Naive thymus-derived CD4-positive, alpha-beta T cell (primary cell): ENCODE data around the gene DCXR. TPM values are rescaled to one million over a fixed set of nuclear protein-coding genes. Genes with fewer than 3 reads are reported as not detected.

Source experiments
- ATAC-seq: fragments of 150-1000 bp; cut with Tn5 transposase; 2 replicates; pipeline ENCODE4 v1.10.0; 2021; ENCODE audit warnings: mild to moderate bottlenecking, moderate library complexity
- CTCF ChIA-PET: fragments of 350-600 bp; sonication (Branson Sonifier 250); formaldehyde crosslinking; loops from one replicate; lab custom pipeline; 2021; ENCODE audit warnings: antibody characterized with exemption; lab: Charles Lee
- POLR2A ChIA-PET: fragments of 350-600 bp; sonication (Branson Sonifier 250); formaldehyde crosslinking; loops from one replicate; lab custom pipeline; 2021; ENCODE audit warnings: antibody characterized with exemption, inconsistent platforms; lab: Charles Lee
- DNase-seq, 9 donors: peaks; one replicate each; pipeline versions ENCODE4 v3.0.0 to v3.0.0-alpha.2; 2020 to 2022; ENCODE audit warnings: mixed read lengths in 1 of 9
- H3K27ac ChIP-seq: one replicate; pipeline ENCODE4 v1.7.0; 2013; ENCODE audit warnings: mild to moderate bottlenecking, low read depth, low read length, moderate library complexity
- H3K27me3 ChIP-seq, 2 donors: one replicate each; pipeline ENCODE4 v1.7.0; 2013; ENCODE audit warnings: low read length in 2 of 2, mild to moderate bottlenecking in 2 of 2, moderate library complexity in 2 of 2; ENCODE audit not compliant: control insufficient read depth in 2 of 2, insufficient read depth in 2 of 2
- H3K36me3 ChIP-seq, 3 experiments: 1 replicate in 2 of 3; 2 replicates in 1 of 3; pipeline ENCODE4 v1.7.0; 2013; ENCODE audit warnings: low read length in 3 of 3, mild to moderate bottlenecking in 3 of 3, moderate library complexity in 1 of 3; ENCODE audit not compliant: insufficient read depth in 3 of 3, control insufficient read depth in 2 of 3
- H3K4me1 ChIP-seq, 2 donors: one replicate each; pipeline ENCODE4 v1.7.0; 2013; ENCODE audit warnings: low read length in 2 of 2, mild to moderate bottlenecking in 2 of 2, moderate library complexity in 1 of 2; ENCODE audit not compliant: control insufficient read depth in 2 of 2, insufficient read depth in 2 of 2
- H3K4me3 ChIP-seq: 2 replicates; pipeline ENCODE4 v1.7.0; 2013; ENCODE audit warnings: mild to moderate bottlenecking, low read length
- H3K9me3 ChIP-seq, 3 experiments: 1 replicate in 2 of 3; 2 replicates in 1 of 3; pipeline ENCODE4 v1.7.0; 2013; ENCODE audit warnings: low read length in 3 of 3; ENCODE audit not compliant: control insufficient read depth in 2 of 3
- H3K27ac Mint-ChIP-seq, 9 donors: one replicate each; pipeline ENCODE4 v1.8.0; 2020 to 2022; ENCODE audit warnings: mixed read lengths in 9 of 9, mild to moderate bottlenecking in 8 of 9, moderate library complexity in 5 of 9, inconsistent platforms in 2 of 9
- H3K27me3 Mint-ChIP-seq, 5 donors: one replicate each; pipeline ENCODE4 v1.8.0; 2021 to 2022; ENCODE audit warnings: mixed read lengths in 5 of 5, mild to moderate bottlenecking in 1 of 5
- H3K36me3 Mint-ChIP-seq, 5 donors: one replicate each; pipeline ENCODE4 v1.8.0; 2020 to 2022; ENCODE audit warnings: mixed read lengths in 5 of 5, mild to moderate bottlenecking in 3 of 5, inconsistent platforms in 1 of 5
- H3K4me1 Mint-ChIP-seq, 7 donors: one replicate each; pipeline ENCODE4 v1.8.0; 2020 to 2022; ENCODE audit warnings: mixed read lengths in 7 of 7, mild to moderate bottlenecking in 3 of 7, inconsistent platforms in 1 of 7
- H3K4me3 Mint-ChIP-seq, 10 donors: one replicate each; pipeline ENCODE4 v1.8.0; 2020 to 2022; ENCODE audit warnings: mild to moderate bottlenecking in 10 of 10, mixed read lengths in 10 of 10, moderate library complexity in 6 of 10, inconsistent platforms in 2 of 10
- H3K9me3 Mint-ChIP-seq, 11 donors: one replicate each; pipeline ENCODE4 v1.8.0; 2020 to 2022; ENCODE audit warnings: mixed read lengths in 11 of 11, mild to moderate bottlenecking in 4 of 11, inconsistent platforms in 1 of 11, moderate library complexity in 1 of 11
- intact Hi-C, 2 donors: fragments of 100-400 bp; cut with micrococcal nuclease; formaldehyde crosslinking; loops; one replicate each; pipeline ENCODE4 v1.15.1; 2023
- polyA plus RNA-seq, 2 donors: library from polyadenylated mRNA; unstranded; fragments of 300-500 nt; fragmentation: Illumina TruSeq; gene quantifications; one replicate each; pipeline ENCODE4 v1.2.3, GENCODE V29; 2021
- total RNA-seq, 6 experiments: library from RNA in 5 of 6; stranded (reverse) in 5 of 6; gene quantifications; 1 replicate in 5 of 6; 2 replicates in 1 of 6; pipeline ENCODE4 v1.2.3 and lab custom pipeline; 2021 to 2026

The DCXR gene
- total and polyA plus RNA-seq, 7 experiments from 2014 or later, result 63.0 to 228 (median 98.4) TPM

GRCh38 chr17:82072827-82073226, 35.3 kb upstream of the DCXR start:
- DNase-seq (no peak), ATAC-seq (no peak)
- ChIA-PET CTCF (no interaction called here), POLR2A (interaction anchor here (0.7 kb wide), 1 partner anchor 21 kb away, joined by 4 read pairs; no protein-coding TSS in a partner anchor)
- Mint-ChIP-seq H3K9me3 (no peaks in the 10 kb centered on the region), H3K27ac (no peak overlapping the region), H3K4me1 (no peaks in the 10 kb centered on the region), H3K4me3 (no peak overlapping the region), H3K27me3 (peaks cover 0 to 7% (median 0%) of the 10 kb centered on the region in 5 donors), H3K36me3 (no peaks in the 10 kb centered on the region)
- Histone ChIP-seq H3K4me3 (no peak overlapping the region), H3K27ac (no peak overlapping the region), H3K9me3 (no peaks in the 10 kb centered on the region), H3K4me1 (no peaks in the 10 kb centered on the region), H3K27me3 (no peaks in the 10 kb centered on the region), H3K36me3 (no peaks in the 10 kb centered on the region)
- intact Hi-C loops, result no loop called here

DNA sequence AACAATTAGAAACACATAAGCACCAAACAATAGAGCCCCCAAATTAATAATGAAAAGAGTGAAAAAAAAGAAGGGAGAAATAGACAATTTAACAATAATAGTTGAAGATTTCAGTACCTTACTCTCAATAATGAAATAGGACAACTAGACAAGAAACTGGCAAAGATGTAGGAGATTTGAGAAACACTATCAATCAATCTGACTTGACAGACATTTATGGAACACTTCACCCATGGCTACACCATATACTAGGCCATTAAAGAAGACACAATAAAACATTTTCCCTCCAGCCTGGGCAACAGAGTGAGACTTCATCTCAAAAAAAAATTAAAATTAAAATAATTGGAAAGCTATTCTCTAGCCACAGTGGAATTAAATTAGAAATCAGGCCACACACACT, 33.1 kb upstream of the DCXR start:
- Mint-ChIP-seq H3K9me3 (no peaks in the 10 kb centered on the region), H3K4me3 (no peak overlapping the region), H3K36me3 (no peaks in the 10 kb centered on the region), H3K27ac (peak overlapping the region in 2 of 9 donors; percentile 17 to 51), H3K27me3 (peaks cover 0 to 7% (median 0%) of the 10 kb centered on the region in 5 donors), H3K4me1 (peaks cover 0 to 12% (median 5%) of the 10 kb centered on the region in 7 donors)
- POLR2A ChIA-PET, result interaction anchor here (0.7 kb wide), 1 partner anchor 27 kb away, joined by 4 read pairs; no protein-coding TSS in a partner anchor
- Histone ChIP-seq H3K27ac (no peak overlapping the region), H3K4me3 (no peak overlapping the region), H3K4me1 (peaks cover 8% of the 10 kb centered on the region in 2 donors), H3K27me3 (no peaks in the 10 kb centered on the region), H3K36me3 (no peaks in the 10 kb centered on the region), H3K9me3 (no peaks in the 10 kb centered on the region)
- intact Hi-C loops, result no loop called here
- DNase-seq (no peak), ATAC-seq (no peak)
- CTCF ChIA-PET, result no interaction called here

- ATAC-seq, result peak; percentile 95
- Mint-ChIP-seq H3K36me3 (no peaks in the 10 kb centered on the region), H3K27me3 (no peaks in the 10 kb centered on the region), H3K4me3 (peak within 1 kb of the TSS; percentile 73 to 91 (median 82)), H3K4me1 (peaks cover 0 to 18% (median 10%) of the 10 kb centered on the region in 7 donors), H3K9me3 (no peaks in the 10 kb centered on the region), H3K27ac (peak within 1 kb of the TSS; percentile 86 to 95 (median 93))
- Histone ChIP-seq H3K9me3 (no peaks in the 10 kb centered on the region), H3K36me3 (peaks cover 0 to 30% (median 4%) of the 10 kb centered on the region in 3 experiments), H3K27ac (peak within 1 kb of the TSS; percentile 86), H3K4me3 (peak within 1 kb of the TSS; percentile 66), H3K4me1 (peaks cover 8 to 27% of the 10 kb centered on the region in 2 donors), H3K27me3 (no peaks in the 10 kb centered on the region)
- DNase-seq, result peak; percentile 55 to 87 (median 71)
- intact Hi-C loops, result loop anchor here (1.0 kb wide), 6 partner anchors 14 to 61 kb away; partner anchors contain the start of genes DCXR (in 1 of the 2), FASN (in 1 of the 2), GPS1 (in 1 of the 2) and LRRC45 (in 1 of the 2)
- ChIA-PET CTCF (interaction anchor here (0.6 kb wide), 1 partner anchor 479 kb away, joined by 3 read pairs; no protein-coding TSS in a partner anchor), POLR2A (interaction anchor here (0.6 to 3.9 kb wide), 13 partner anchors 13 to 382 kb away, joined by 3 to 54 read pairs (median 5); partner anchors contain the start of genes ARL16, CENPX, GPS1 and HGS)
These were observed 28.3 kb upstream of the DCXR start, which contains the start of gene DUS1L for GRCh38 chr17:82065638-82066303. TSS of gene DUS1L (minus strand) at chr17:82065804. CDS start at chr17:82065059, 745 bp downstream.

DNA sequence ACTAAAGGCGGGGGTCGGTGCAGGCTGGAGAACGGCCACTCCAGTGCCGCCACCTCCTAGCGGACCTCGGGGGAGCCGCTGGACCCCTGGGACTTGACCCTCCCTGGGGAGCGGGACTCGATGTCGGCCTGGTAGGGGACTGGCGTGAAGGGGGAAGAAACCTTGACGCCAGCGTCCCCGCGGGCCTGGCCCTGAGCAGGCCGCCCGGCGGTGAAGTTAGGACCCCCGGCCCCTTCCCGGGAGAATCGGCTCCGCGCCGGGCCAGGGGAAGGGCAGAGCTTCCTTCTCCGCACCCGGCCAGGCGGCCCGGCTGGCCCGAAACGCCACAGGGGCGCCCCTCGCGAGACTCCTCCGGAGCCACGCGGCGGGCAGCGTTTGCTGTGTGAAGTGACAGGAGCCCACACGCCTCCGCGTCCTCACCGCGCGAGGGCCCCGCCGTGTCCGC, 27.7 kb upstream of the DCXR start:
- no peaks in the 10 kb centered on the region for H3K9me3 Mint-ChIP-seq
- H3K4me3 Mint-ChIP-seq, result peak overlapping the region in 9 of 10 donors; percentile 25 to 81 (median 71)
- H3K27me3 Mint-ChIP-seq, result no peaks in the 10 kb centered on the region
- intact Hi-C loops, result loop anchor here (1.0 kb wide), 6 partner anchors 14 to 61 kb away; partner anchors contain the start of genes DCXR (in 1 of the 2), FASN (in 1 of the 2), GPS1 (in 1 of the 2) and LRRC45 (in 1 of the 2)
- no peaks in the 10 kb centered on the region for H3K9me3 ChIP-seq
- H3K27ac ChIP-seq, result peak overlapping the region; percentile 86
- H3K4me1 ChIP-seq, result peaks cover 8 to 27% of the 10 kb centered on the region in 2 donors
- peaks cover 0 to 36% (median 4%) of the 10 kb centered on the region in 3 experiments for H3K36me3 ChIP-seq
- no peaks in the 10 kb centered on the region for H3K27me3 ChIP-seq
- H3K4me1 Mint-ChIP-seq, result peaks cover 0 to 18% (median 10%) of the 10 kb centered on the region in 7 donors
- peak in 1 of 9 donors; percentile 9 for DNase-seq
- H3K27ac Mint-ChIP-seq, result peak overlapping the region in 5 of 9 donors; percentile 41 to 82 (median 60)
- H3K4me3 ChIP-seq, result peak overlapping the region; percentile 62
- peaks cover 0 to 1% (median 0%) of the 10 kb centered on the region in 5 donors for H3K36me3 Mint-ChIP-seq
- peak; percentile 65 for ATAC-seq
- ChIA-PET POLR2A (interaction anchor here (1.1 to 3.9 kb wide), 7 partner anchors 13 to 227 kb away, joined by 5 to 54 read pairs (median 5); partner anchors contain the start of genes CENPX, GPS1, LRRC45 and RFNG), CTCF (interaction anchor here (0.6 to 1.0 kb wide), 2 partner anchors 28 to 479 kb away, joined by 3 read pairs; partner anchors contain the start of gene DCXR)

DNA sequence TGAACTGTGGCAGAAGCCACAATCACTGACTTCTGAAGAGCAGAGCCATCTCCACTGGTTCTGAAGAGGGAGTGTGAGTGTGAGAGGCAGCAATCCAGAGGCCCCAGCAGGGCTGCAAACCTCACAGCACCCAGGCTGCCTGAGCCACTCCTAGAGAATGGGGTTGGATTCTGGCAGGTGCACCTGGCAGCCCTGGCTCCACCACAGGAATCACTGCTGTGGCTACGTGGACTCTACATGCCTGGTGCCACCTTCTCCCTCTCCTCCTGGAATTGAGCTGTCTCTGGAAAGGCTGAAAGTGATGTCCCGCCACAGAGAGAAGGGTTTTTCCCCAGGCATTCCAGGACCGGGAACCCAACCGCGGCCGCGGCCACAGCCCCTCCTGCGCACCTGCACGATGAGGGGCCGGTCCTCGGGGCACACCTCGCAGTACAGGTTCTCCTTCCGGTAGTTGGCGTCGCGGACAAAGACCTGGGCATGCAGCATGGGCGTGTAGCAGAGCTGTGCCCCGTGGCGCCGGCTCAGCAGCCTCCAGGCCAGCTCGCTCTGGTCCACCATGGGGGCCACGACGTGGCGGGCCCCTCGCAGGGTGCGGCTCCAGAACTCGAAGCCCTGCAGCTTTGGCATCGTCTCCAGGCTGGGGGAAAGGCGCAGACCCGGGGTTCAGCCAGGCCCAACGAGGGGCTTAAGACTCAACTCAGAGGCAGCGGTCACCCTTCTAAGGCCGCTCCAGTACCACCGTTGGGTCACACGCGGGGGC, 27.1 kb upstream of the DCXR start:
- Histone ChIP-seq H3K4me1 (peaks cover 8 to 27% of the 10 kb centered on the region in 2 donors), H3K27me3 (no peaks in the 10 kb centered on the region), H3K9me3 (no peaks in the 10 kb centered on the region), H3K36me3 (peaks cover 0 to 42% (median 6%) of the 10 kb centered on the region in 3 experiments), H3K4me3 (peak overlapping the region; percentile 62), H3K27ac (peak overlapping the region; percentile 86)
- Mint-ChIP-seq H3K27ac (peak overlapping the region in 7 of 9 donors; percentile 38 to 82 (median 62)), H3K4me1 (peaks cover 0 to 18% (median 10%) of the 10 kb centered on the region in 7 donors), H3K9me3 (no peaks in the 10 kb centered on the region), H3K4me3 (peak overlapping the region; percentile 47 to 81 (median 70)), H3K36me3 (peaks cover 0 to 4% (median 0%) of the 10 kb centered on the region in 5 donors), H3K27me3 (no peaks in the 10 kb centered on the region)
- DNase-seq, result peak in 1 of 9 donors; percentile 7
- intact Hi-C loops, result loop anchor here (1.0 kb wide), 6 partner anchors 13 to 62 kb away; partner anchors contain the start of genes DCXR (in 1 of the 2), FASN (in 1 of the 2), GPS1 (in 1 of the 2) and LRRC45 (in 1 of the 2)
- POLR2A ChIA-PET, result interaction anchor here (1.1 to 3.9 kb wide), 4 partner anchors 12 to 227 kb away, joined by 5 to 54 read pairs (median 6); partner anchors contain the start of genes CENPX, GPS1, LRRC45 and RFNG
- no peak for ATAC-seq
- CTCF ChIA-PET, result interaction anchor here (1.0 kb wide), 1 partner anchor 27 kb away, joined by 3 read pairs; the partner anchor contains the start of gene DCXR
